ENCODE data around the gene DNAJB9.

DNA sequence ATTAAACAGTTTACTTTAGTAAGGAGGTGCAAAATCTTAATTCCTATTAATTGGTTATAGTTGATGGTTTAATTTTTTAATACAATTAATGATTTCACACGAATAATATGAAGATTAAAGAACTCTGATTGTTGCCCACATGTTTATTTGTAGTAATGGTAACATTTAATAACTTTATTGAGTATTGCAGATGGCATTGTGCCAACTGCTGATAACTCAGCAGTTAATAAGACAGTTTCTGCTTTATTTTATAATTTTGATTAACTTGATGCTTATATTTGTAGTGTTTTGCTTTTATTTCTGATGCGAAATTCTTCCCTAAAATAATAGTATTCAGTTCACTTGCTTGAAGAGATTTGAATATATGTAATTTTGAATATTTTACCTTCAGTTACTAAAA, 2.8 kb downstream of the DNAJB9 start:
- TF ChIP-seq EZH2 (IDR thresholded peaks at IDR 0.05; ENCODE audit: borderline replicate concordance, low read depth, low read length) (no peak), MAX (CRISPR knock-in tag; IDR thresholded peaks at IDR 0.05) (no peak), CTCF (IDR thresholded peaks at IDR 0.05 in 2 of 3, conservative IDR thresholded peaks at IDR 0.05 in 1 of 3; ENCODE audit: insufficient read depth in 2 of 3, low read depth in 1 of 3, low read length in 3 of 3) (no peak), JUNB (CRISPR knock-in tag; conservative IDR thresholded peaks at IDR 0.05) (no peak), EGR1 (conservative IDR thresholded peaks at IDR 0.05) (no peak), GMEB1 (CRISPR knock-in tag; IDR thresholded peaks at IDR 0.05) (no peak), HDAC2 (IDR thresholded peaks at IDR 0.05) (no peak)

Measured in K562 (cell line).